HG03025 (cell line): ENCODE measurements around the gene TMEM132C.

Experiments used
- ATAC-seq: cut with Tn5 transposase; IDR thresholded peaks from one replicate; pipeline ENCODE4 v1.9.1; 2021; ENCODE audit warnings: mild to moderate bottlenecking, moderate library complexity; ENCODE audit not compliant: unreplicated experiment, low FRiP score

The TMEM132C gene

GRCh38 chr12:128402486-128403243, 135.7 kb downstream of the TMEM132C start:
- no peak for ATAC-seq

GRCh38 chr12:128408669-128409068, 141.7 kb downstream of the TMEM132C start:
- ATAC-seq, result no peak

- no peak for ATAC-seq
Measured at GRCh38 chr12:128415036-128415560, 148.1 kb downstream of the TMEM132C start.

- no peak for ATAC-seq
Measured at GRCh38 chr12:128418944-128419343, 152.0 kb downstream of the TMEM132C start.

- ATAC-seq, result no peak
Measured at GRCh38 chr12:128420163-128420562, 153.2 kb downstream of the TMEM132C start.

- no peak for ATAC-seq
Measured at GRCh38 chr12:128421375-128421774, 154.4 kb downstream of the TMEM132C start.

GRCh38 chr12:128423205-128423604, 156.2 kb downstream of the TMEM132C start:
- no peak for ATAC-seq

- ATAC-seq, result no peak
Measured at GRCh38 chr12:128424931-128425431, 158.0 kb downstream of the TMEM132C start.

GRCh38 chr12:128425666-128426331, 158.8 kb downstream of the TMEM132C start:
- no peak for ATAC-seq

- ATAC-seq, result no peak
Measured at GRCh38 chr12:128426511-128426910, 159.5 kb downstream of the TMEM132C start.

- no peak for ATAC-seq
Measured at GRCh38 chr12:128439796-128440195, 172.8 kb downstream of the TMEM132C start.

- ATAC-seq, result no peak
Measured at GRCh38 chr12:128442096-128442495, 175.1 kb downstream of the TMEM132C start.

- ATAC-seq, result no peak
Measured at GRCh38 chr12:128444598-128444997, 177.6 kb downstream of the TMEM132C start.

GRCh38 chr12:128445415-128446127, 178.6 kb downstream of the TMEM132C start:
- ATAC-seq, result no peak

- no peak for ATAC-seq
Measured at GRCh38 chr12:128449146-128449894, 182.3 kb downstream of the TMEM132C start.

- ATAC-seq, result no peak
Measured at GRCh38 chr12:128450810-128451209, 183.8 kb downstream of the TMEM132C start.

GRCh38 chr12:128455851-128456250, 188.9 kb downstream of the TMEM132C start:
- no peak for ATAC-seq

- no peak for ATAC-seq
Measured at GRCh38 chr12:128456922-128457321, 190.0 kb downstream of the TMEM132C start.

GRCh38 chr12:128458301-128458974, 191.5 kb downstream of the TMEM132C start:
- ATAC-seq, result no peak

- no peak for ATAC-seq
Measured at GRCh38 chr12:128459067-128459466, 192.1 kb downstream of the TMEM132C start.
